ENCODE measurements around the gene SLC38A4.

DNA sequence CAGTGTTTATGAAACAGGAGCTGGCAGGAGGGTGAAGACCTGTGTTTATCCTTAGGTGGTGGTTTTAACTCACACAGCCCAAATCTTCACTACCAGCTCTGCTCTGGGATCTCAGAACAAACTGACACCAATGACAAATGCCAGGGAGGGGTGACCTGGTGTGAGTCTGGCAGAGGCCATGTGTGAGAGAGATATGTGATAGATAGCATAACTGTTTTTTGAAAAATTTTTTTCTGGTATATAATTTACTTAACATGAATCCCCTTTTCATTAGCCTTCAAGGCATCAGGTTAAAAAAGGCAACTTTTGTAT is 51.5 kb downstream of the SLC38A4 start:
- TF ChIP-seq, protein P1, sequence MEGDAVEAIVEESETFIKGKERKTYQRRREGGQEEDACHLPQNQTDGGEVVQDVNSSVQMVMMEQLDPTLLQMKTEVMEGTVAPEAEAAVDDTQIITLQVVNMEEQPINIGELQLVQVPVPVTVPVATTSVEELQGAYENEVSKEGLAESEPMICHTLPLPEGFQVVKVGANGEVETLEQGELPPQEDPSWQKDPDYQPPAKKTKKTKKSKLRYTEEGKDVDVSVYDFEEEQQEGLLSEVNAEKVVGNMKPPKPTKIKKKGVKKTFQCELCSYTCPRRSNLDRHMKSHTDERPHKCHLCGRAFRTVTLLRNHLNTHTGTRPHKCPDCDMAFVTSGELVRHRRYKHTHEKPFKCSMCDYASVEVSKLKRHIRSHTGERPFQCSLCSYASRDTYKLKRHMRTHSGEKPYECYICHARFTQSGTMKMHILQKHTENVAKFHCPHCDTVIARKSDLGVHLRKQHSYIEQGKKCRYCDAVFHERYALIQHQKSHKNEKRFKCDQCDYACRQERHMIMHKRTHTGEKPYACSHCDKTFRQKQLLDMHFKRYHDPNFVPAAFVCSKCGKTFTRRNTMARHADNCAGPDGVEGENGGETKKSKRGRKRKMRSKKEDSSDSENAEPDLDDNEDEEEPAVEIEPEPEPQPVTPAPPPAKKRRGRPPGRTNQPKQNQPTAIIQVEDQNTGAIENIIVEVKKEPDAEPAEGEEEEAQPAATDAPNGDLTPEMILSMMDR (IDR thresholded peaks at IDR 0.05; ENCODE audit: borderline replicate concordance, extremely low read depth, low read length, poor library complexity, severe bottlenecking): no peak
- no peak for TF ChIP-seq EZH2 (IDR thresholded peaks at IDR 0.05; ENCODE audit: borderline replicate concordance, low read depth, low read length, severe bottlenecking)

Measured in DND-41 (cell line).